GM19043 (cell line): ENCODE results near the gene AGAP3.

Experiments
- ATAC-seq: cut with Tn5 transposase; IDR thresholded peaks from one replicate; pipeline ENCODE4 v1.9.1; 2021; ENCODE audit warnings: low read depth; ENCODE audit not compliant: unreplicated experiment

AGAP3 gene

GRCh38 chr7:151177310-151177709 lies 91.0 kb downstream of the AGAP3 start:
- no peak for ATAC-seq

DNA sequence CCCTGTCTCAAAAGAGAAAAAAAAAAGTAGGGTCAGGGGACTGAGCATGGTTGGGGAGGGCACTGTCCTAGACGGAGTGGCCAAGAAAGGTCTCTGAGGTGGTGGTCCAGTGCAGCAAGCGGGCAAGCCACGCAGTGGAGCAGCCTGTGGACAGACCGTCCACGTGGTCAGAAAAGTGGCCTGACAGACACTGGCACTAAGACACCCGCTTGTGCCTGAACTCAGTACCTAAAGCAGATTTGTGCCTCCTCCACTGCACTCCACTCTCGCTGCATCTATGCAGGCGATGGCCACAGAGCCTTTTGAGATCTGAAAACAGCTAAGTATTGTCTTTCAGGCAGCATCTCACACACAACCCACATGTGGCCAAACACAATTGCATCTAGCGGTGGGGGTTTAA lies 92.0 kb downstream of the AGAP3 start:
- no peak for ATAC-seq

DNA sequence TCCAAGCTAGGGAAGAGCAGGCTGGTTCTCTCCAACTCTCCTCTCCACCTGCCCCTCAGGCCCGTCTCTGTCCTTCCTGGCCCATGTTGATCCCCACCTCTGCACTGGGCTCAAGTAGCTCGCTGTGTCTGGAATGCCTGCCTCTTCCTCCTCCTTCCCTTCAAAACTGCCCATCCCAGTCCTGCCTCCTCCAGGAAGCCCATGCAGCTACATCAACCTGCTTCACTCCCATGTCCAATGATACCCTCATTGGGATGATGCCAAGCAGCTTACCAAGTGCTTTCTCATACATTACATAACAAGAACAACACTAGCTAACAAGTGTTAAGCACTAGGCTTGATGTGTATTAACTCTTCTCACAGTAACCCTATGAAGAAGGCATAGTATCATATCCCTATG lies 92.6 kb downstream of the AGAP3 start:
- ATAC-seq, result no peak

GRCh38 chr7:151179287-151179860 lies 93.1 kb downstream of the AGAP3 start:
- ATAC-seq, result no peak

DNA sequence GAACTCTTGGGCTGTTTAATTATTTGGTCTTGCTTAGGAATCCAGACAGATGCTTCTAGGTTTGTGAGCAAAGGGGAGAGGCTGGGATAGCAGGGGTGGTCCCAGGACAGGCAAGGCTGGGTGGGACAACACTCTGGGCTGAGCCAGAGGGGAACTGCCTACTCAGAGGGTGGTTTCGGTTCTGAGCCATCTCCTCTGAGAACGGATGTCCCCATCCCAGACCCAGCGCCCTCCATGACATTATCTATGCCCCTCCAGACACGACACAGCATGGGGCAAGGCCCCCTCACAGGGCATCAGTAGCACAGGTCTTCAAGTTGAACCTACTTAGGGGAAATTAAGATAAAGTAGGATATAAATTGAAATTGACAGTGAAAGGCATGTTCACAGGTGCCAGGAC lies 93.7 kb downstream of the AGAP3 start:
- ATAC-seq, result no peak

GRCh38 chr7:151181011-151181431 lies 94.7 kb downstream of the AGAP3 start:
- ATAC-seq, result no peak

DNA sequence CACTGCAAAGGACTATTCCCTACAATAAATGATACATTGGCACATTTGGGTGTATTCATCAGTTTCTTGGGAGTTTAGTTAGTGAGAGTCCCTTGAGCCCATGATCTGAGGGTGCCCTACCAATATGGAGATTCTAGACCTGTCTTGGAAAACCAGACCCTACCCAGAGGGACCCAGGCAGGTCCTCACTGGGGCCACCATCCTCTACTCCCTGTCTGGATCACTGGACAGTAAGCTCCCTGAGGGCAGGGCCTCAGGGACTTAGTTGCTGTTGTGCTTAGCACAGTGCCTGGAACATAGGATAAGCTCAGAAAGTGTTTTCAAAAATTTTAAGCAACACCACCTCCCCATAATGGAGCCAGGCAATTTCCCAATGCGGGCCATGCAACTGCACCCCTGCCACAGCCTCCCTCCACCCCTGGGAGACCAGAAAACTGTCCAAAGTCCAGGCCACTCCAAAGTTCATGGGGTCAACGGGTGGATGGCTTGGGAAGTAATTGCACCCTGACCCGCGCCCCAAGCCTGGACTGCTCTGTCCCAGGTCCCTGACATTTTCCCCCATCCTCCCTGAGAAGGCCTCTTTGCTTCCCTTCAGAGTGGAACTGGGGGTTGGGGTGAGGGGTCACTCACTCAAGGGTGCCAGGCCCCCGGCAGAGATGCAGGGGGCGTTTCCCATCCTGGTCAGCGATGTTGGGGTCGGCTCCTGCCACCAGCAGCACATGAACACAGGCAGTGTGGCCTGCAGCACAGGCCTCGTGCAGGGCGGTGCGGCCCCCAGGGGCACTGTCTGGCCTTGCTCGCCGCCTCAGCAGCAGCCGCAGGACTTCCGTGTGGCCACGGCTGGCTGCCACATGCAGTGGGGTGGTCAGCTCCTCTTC lies 99.7 kb downstream of the AGAP3 start:
- ATAC-seq, result no peak

- no peak for ATAC-seq
Measured at GRCh38 chr7:151186640-151187408, 100.5 kb downstream of the AGAP3 start, which contains the start of gene ASB10. TSS of gene ASB10 (minus strand) at chr7:151187250. CDS start at chr7:151187130, 120 bp downstream.

DNA sequence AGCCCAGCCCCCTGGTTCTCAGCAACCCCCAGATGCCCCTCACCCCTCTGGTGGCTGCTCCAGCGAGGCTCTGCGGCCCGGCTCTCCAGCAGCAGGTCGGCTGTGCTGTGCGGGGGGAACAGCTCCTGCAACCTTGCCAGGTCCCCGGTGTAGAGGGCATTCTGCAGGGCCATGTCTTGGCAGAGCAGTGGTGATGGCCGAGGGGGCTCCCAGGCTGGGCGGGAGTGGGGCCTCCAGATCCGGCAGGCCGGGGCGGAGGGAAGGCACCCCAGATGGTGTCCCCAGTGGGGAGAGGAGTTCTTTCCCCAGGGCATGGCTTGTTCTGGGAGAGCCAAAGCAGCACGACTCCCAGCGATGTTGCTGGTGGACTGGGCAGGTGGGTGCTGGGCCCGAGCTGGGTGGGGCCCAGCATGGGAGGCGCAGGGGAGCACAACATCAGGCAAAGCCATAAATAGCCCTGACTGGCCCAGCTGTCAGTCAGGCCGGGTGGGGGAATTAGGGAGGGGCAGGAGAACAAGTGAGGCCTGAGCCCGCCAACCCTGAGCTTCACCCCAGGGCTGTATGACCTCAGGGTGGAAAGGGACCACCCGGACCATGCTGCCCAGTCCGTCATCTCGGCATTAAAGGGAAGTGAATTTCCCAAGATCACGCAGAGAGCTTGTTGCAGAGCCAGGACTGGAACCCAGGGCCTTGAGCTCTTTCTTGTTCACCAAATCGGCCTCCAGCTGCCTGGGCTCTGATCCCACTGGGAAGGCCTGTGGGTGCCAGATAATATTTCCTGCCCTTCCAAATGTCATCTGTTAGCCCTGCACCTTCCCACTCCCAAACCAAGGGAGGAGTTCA lies 101.4 kb downstream of the AGAP3 start:
- ATAC-seq, result no peak

DNA sequence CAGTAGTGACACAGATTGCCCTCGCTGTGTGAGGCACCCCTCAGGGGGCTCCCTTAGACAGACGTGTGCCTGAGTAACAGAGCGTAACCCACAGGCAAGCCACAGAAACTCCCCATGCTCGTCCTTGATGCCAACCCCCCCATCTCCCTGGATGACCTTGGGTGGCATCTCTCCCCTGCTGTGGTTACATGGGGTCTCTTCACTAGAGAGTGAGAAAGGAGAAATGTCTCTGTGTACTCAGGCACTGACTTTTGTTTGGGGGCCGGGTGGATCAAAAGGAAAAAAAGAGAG lies 101.9 kb downstream of the AGAP3 start:
- no peak for ATAC-seq

- ATAC-seq, result no peak
Measured at GRCh38 chr7:151189038-151189437, 102.8 kb downstream of the AGAP3 start.

DNA sequence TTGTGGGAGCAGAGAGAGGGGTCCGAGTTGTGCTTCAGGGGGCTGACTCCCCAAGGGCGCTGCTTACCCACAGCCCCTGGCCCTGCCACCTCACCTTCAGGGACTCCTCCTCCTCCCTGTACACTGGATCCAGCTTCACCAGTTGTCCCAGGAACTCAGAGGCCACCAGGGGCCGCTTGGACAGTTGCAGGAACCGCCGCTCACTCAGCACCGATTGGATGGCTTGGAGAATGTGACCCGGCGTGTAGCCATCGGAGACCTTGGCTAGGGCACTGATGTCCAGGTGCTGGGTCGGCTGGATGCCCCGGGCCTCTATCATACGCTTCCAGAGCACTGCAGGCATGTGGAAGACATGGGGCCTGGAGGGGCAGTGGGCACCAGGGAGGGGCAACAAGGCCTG lies 105.3 kb downstream of the AGAP3 start:
- no peak for ATAC-seq

DNA sequence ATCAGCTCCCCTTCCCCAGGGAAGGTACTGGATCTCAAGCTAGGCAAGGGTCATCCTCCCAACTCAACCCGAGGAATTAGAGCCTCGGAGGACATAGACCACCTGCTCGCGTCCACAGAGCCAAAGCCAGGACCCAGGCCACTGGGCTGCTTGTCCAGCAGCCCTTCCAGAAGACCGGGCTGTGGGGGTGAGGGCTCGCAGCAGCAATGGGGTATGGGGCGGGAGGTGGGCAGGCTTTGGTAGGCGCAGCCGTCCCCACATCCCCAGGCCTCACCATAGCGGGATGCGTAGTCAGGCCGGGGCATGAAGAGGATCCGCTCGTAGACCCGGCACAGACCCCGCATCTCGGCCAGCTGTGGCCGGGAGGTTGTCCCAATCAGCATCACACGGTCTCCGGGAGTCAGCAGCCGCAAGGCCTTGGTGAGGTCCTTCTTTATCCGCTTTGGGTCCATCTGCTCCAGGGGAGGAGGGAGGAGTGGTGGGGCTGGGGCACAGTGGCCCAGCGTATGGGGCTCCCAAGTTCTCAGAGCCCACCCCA lies 105.8 kb downstream of the AGAP3 start:
- ATAC-seq, result no peak

- no peak for ATAC-seq
Measured at GRCh38 chr7:151193203-151193978, 107.1 kb downstream of the AGAP3 start.
